ENCODE data around the gene PSEN2.

The PSEN2 gene

DNA sequence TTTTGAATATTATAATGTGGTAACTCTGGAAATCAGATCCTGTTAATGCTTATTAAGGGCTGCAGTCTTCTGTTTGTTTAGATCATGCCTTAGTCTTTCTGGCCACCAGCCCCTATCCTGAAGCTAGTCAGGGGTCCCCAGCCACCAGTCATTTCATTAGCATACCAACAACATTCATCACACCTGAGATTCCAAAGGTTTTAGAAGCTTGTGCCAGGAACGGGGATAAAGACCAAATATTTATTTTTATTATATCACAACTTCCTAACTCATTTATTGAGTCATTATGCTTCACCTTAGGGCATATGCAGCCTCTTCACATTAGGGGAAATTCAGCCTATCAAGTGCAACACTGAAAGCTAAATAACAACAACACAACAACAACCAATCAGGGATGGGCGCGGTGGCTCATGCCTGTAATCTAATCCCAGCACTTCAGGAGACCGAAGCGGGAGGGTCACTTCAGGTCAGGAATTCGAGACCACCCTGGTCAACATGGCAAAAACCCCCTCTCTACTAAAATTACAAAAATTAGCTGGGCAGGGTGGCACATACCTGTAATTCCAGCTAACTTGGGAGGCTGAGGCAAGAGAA lies 2.9 kb upstream of the PSEN2 start:
- no peak for DNase-seq

DNA sequence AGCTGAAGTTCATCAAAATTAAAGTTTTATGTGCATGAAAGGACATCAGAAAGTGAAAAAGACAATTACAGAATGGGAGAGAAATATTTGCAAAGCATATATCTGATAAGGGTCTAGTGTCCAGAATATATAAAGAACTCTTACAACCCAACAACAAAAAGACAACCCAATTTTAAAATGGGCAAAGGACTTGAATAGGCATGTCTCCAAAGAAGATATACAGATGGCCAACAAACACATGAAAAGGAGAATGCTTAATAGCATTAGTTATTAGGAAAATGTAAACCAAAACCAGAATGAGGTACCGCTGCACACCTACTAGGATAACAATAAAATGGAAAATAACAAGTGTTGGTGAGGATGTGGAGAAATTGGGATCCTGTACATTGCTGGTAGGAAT lies 1.7 kb upstream of the PSEN2 start:
- DNase-seq, result no peak

DNA sequence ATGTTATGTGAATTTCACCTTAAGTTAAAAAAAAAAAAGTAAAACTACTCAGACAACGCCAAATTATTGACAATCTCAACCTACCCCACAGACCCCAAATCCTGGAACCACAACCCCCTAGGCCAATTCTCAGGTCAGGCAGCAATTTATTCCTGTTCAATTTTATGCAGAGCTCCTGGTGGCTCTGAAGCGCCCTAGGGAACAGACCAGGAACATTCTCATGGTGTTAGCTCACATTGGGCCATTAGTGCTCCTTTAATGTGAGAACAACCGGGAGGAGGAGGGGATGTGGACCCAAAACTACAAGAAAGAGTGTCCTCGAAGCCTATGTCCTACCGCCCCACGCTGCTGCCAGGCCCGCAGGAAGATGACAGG lies 403 bp upstream of the PSEN2 start:
- no peak for DNase-seq

DNA sequence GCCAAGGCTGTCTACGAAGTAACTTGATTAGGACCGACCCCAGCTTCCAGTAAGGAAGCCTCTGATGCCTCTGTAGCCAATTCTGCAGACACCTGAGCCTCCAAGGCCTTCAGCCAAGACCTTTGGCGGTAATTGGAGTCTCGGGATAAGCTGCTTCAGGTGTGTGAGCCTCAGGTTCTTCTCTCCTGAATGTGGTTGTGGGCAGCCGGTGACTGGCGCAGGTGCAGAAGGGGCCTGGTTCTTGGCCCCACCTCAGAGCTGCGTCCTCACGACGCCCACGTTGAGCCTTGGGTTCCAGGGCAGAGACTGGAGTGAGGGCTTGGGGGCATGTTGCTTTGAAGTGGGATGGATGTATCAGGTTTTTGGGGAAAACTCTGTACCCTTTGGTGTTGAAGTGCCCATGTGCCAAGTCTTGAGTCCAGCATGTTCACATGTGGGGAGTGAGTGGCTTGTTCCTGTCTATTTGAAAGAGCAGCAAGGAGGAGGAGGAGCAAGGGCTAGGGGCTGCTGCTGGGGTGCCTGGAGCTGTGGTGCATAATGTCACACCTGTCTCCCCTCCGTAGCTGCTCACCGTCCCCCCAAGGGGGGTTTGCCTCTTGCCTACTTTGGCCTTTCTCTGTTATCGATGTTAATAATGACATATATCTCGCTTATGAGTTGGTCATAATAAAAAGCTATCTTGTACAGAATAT lies 1.4 kb downstream of the PSEN2 start:
- DNase-seq, result no peak

DNA sequence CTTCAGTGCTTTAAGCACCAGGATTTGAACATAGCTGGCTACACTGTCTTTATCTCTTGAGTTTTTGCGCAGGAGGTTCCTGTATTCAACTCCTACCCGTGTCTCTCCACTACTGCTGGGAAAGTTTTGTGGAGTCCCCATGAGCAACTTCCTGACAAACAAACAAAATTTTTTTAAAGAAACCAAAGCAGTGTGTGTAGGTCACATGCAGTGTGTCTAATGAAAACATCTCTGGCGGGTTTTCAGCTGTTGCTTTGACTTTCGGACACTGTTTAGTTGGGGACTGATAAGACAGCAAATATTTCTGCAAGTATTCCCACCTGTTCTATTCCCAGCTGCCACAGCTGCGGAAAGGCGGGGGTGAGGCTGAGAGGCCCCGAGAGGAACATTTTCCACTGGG lies 2.0 kb downstream of the PSEN2 start:
- DNase-seq, result no peak

DNA sequence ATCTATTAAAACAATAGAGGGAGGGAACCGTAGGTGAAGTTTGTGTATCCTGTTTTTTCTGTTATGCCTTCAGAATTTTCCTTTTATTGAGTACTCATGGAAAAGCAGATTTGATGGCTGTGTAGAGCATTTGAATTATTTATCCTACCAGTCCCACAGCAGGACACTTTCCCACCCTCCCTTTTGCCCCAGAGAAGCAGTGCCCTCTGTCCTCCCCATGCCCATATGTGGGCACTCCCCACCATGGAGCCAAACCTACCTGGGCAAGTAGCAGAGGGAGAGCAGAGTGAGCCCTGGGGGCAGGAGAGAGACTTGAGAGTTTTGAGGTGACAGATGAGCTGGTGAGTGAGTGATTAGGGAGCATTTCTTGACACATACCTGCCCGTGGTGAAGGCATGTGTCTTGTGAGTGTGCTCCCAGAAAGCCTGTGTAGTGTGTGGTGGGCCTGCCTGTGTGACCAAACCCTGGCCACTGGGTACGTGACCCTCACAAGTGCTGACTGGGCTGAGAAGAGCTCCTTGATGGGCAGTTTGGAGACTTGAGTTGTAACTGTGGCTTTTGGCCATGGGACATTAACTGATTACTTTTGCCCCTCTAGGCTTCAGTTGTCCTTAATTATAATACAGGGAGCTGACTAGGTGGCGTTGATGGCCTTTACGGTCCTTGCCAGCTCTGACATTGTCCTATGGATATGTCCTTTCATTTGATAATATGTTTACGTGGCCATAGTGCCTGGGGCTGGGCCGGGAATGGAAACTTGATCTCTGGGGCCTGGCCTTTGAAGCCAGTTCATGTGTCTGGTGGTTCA lies 3.6 kb downstream of the PSEN2 start:
- no peak for DNase-seq

DNA sequence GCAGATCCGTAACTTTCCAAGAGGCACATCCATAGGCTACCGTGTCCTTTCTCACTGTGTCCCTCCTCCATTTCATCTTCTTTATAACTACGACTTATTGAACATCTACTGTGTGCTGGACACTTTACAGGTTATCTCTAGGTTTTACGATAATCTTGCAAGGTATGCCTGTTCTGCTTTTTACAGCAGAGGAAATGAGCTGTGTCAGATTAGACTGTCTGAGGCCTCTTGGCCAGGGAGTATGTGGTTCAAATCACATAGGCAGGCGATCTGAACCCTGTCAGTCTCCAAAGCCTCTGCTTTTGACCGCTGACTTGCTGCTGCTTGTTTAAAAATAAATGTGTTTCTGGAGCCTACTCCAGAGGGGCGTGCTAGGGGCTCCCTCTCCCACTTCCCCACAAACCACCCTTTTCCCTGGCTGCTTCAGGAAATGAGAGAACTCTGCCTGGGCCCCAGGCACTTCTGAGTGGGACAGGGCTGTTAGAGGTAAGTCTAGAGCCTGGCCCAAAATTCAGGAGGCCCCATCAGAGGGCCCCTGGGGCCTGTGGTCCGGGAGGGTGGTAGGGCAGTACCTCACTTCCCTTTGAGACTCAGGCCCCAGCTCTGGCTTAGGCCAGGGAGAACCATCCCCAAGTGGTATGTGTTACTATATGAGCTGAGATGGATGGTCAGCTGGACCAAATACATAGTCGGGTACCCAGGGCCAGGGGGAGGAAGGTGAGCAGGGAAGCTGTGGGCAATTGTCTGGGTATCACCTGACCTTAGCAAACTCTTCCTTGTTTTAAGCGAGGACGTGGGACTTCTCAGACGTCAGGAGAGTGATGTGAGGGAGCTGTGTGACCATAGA lies 4.4 kb downstream of the PSEN2 start:
- DNase-seq, result no peak

DNA sequence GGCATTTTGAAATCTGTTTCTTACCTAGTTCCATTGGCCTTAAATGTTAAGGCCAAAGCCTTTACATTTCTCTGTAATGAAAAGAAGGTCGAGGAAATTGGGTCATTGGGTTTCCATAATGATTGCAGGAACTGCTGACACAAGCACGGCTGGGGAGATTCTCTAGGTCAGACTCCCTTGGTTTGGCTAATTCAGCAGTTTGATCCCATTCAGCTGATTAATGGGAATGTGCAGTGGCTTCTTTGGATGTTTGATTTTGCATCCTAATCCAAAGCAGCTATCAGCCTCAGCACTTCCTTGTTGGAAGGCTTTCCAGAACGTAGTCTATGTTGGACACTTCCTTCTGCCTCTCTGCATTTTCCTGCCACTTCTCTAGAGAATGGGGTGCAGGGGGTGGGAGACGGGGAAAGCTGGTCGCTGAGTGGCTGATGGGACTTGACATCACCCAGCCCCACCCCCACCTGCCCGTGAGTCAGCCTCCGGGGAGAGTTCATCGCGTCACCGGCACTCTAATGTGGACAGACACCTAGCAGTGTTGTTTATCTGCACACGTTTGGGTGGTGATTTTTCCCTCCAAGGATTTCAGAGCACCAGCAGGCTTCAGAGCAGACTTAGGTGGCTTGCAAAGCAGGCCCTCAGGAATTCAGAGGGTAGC lies 5.4 kb downstream of the PSEN2 start:
- DNase-seq, result no peak

DNA sequence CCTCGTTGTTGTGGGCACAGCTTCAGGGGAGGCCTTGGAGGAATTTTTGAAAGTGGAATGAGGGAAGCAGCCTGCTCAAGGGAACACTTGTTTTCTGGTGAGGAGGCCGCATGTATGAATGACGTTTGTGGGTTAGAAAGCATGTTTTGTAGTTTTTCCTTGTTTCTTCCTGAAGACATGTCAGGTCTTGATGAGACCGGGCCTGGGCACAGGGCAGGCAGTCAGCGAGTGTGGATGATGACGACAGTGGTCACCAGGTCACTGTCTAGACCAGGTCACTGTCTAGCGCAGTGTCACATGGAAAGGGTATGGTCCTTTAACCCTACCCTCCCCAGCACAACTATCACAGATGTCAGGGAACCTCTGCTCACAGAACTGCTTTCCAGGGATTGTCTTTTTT lies 7.3 kb downstream of the PSEN2 start:
- no peak for DNase-seq

DNA sequence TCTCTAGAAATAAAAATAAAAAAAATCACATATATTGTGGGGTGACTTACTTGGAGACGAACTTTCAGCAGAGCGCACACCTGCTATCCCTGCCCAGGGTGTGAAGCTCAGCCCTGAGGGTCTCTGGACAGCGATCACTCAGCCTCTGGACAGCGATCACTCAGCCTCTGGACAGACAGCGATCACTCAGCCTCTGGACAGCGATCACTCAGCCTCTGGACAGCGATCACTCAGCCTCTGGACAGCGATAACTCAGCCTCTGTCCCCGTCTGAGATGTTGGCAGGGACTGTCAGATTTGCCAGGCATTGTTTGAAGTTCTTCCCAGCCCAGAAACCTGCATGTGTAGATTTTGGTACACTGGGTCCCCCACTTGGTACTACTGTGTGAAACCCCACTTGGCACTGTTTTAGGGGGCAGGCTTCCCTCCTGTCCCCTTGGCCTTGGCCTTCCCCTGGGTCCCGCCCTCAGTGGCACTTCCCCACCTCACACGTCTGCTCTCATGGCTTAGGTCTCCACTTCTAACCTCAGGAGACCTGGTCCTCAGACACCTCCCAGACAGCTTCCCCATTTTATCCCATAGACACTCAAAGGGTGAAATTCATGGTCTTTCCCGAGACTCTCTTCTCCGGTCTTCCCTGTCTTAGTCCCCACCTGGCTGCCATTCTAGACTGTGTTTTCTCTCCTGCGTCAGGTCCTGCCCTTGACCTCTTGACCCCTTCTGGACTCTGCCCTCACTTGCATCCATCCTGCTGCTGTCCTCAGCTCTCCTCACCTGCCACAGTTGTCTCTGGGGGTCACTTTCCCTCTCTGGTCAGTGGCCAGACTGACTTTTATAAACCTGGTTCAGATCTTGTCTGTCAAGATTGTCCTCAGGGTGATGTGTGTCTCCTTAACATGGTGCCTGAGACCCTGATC lies 10.2 kb downstream of the PSEN2 start:
- no peak for DNase-seq

DNA sequence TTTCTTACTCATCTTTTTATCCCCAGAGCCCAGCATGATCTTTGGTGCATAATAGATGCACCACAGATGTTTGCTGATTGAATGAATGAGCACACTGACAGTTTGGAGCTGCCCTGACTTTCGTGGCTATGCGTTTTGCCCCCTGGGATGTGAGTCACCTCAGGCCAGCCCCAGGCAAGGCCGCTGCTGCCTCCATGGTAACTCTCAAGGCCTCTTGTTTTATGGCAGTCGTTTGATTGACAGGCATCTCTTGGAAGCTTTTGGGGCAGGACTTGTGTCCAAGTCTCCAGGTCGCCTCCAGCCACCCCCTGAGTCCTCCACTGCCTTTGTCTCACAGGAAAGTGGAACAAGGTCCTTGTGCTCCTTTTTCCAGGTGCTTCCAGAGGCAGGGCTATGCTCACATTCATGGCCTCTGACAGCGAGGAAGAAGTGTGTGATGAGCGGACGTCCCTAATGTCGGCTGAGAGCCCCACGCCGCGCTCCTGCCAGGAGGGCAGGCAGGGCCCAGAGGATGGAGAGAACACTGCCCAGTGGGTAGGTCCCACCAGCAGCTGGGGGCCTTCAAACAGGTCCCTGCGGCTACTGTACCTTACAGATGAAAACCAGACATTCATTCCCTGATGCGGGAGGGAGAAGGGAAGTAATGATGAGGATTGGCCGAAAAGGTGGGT lies 11.2 kb downstream of the PSEN2 start:
- no peak for DNase-seq

DNA sequence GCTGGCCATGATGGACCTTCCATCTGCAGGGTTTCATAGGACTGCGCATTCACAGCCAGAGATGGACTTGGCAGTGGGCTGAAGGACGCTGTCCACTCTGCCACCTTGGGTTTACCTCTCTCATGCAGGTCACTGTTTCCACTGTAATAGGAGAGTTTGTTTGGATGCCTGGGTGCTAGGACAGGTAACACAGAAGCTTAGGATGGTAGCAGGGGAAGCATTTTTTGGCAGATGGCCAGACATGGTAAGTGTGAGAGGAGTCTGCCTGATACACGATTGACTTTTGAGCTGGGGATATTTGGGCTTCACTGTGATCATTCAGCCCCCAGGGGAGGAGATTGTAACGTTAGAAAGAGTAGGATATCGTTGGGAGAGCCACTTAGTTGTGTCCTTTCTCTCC lies 11.8 kb downstream of the PSEN2 start:
- DNase-seq, result no peak

DNA sequence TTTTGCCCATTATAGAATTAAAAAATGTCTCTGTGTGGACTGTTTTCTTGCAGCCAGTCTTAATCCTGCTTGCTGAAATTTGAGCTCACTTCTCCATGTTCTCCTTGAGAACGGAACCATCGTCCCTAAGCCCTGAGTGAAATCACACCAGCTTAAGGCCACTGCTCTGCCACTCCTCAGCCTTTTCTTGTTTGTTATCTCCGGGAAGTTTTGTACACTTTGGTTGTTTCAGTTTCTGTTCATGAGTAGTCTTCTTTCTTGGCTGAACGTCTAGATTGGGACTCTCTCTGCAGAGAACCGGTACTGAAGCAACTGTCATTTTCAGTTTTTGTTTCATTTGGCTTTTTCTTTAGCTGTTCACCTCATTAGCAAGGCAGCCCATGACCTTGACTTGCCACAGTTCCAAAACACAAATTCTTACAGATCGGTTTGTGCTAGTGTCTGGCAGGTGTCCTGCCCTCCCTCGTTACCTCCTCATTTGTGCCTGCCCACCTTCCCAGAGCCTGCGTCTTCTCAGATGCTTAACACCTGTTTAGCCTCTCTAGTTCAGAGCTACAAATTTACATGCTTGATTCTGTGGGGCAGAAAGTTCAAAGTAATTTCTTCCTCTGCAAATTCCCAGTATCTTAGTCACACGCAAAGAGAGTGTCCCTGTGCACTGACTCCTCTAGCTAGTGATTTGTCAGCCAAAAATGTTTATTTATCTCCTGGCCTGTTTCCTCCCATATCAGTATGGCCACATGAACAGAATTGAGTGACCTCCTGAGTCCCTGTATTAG lies 12.4 kb downstream of the PSEN2 start:
- no peak for DNase-seq

DNA sequence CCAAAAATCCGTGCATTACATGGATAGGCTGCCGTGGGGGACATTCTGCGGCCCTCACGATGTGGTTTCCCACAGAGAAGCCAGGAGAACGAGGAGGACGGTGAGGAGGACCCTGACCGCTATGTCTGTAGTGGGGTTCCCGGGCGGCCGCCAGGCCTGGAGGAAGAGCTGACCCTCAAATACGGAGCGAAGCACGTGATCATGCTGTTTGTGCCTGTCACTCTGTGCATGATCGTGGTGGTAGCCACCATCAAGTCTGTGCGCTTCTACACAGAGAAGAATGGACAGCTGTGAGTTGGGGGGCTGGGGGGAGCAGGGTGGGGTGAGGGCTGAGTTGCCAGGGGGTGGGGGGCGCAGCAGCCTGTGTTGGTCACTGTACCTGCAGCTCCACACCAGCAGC lies 13.2 kb downstream of the PSEN2 start:
- DNase-seq, result no peak

DNA sequence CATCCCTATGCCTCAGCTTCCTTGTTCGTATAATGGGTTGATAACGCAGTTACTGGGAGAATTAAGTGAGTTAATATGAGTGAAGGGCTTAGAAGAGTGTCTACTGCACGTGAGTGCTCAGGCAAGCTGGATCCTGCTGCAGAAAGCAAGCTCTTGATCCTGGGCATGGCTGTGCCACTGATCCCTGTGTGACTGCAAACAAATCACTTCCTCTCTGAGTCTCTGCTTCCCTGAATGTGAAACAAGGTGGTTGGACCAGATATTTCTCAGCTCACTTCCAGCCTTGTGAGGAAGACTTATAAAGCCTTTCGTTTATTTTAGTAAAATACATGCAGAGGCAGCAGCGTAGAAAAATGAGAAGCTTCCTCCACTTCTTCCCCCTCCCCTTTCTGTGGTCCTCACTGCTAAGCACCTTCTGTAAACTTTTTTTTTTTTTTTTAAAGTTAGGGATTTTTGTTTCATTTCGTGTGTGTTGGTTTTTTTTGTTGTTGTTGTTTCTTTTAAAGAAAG lies 13.8 kb downstream of the PSEN2 start:
- DNase-seq, result no peak

DNA sequence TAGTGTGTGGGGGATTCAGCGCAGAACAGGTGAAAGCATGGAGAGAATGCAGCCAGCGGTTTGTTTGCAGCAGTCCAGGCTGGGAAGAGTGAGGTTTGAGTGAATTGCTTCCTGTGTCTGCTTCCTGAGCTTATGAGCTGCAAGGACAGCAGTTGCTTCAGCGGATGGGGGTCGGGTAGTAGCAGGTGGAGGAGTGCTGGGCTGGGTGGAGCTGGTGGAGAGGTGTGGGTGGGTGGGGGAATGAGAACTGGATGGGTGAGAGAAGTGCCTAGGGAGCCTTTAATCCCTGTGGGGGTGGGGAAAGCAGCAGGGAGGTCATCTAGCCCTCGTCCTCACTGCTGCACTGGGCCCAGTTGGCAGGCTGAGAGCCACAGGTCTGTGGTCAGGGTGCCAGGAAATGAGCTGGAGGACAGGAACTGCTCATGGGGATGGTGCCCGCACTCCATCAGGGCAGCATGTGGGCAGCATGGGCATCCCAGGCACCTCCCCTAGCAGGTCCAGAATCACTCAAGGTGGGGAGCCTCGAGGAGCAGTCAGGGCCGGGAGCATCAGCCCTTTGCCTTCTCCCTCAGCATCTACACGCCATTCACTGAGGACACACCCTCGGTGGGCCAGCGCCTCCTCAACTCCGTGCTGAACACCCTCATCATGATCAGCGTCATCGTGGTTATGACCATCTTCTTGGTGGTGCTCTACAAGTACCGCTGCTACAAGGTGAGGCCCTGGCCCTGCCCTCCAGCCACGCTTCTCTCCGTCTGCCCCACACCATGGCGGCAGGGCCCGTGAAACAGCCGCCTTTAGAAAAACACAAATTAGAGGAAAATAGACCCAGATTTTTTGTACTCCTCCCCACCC lies 14.8 kb downstream of the PSEN2 start:
- no peak for DNase-seq

DNA sequence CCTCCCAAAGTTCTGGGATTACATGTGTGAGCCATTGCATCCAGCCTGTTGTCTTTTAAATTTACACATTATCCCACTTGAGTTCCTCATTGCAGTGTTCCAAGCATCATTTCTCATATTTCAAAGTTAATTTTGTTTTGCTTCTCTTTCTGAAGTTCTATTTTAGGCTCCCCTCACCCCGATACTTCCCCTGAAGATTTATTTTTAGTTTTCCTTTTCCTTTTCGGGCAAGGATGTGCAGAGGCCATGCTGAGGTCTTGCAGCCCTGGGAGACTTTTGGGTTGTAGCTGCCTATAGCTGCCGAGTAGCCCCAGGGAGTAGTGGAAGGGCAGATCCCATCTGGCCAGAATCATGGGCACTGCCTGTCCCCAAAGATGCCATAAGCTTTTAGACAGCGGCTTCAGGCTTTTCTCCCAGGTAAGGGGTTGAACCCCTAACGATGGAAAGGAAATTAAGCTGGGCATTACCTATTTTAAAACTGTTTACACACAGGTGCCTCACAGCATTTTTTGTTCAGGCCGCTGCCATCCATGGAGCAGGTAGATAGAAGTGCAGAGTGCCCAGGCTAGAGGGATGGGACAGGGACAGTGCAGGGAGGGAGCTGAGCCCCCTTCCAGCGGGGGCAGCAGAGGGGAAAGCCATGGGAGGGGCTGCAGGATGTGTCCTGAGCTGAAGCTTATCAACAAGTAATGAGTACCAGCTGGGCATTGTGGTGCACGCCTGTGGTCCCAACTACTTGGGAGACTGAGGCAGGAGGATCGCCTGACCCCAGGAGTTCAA lies 15.9 kb downstream of the PSEN2 start:
- no peak for DNase-seq

DNA sequence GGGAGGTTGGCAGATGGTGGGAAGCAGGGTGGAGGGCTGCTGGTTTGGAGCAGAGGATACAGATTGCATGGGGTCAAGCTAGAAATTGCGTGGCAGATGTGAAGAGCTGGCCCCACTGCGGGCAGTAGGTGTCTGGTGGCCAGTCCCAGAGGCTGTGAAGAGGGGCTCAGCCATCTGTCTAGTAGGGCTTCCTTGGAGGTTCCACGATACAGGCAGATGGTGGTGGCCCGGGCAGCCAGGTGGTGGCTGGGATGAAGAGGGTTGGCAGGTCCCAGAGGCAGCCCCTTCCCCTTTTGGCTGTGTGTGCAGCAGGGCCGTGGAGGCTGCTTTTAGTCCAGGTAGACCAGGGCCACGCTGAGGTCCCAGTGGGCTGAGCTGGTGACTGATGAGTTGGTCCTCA lies 16.6 kb downstream of the PSEN2 start:
- no peak for DNase-seq

Data from stimulated activated CD4-positive, alpha-beta T cell treated with anti-CD3 and anti-CD28 coated beads, Interleukin-1b, Interleukin-23, amount 100 ng/mL, for 48 hours (primary cell).